ENCODE data around the gene RANBP17.

The RANBP17 gene

DNA sequence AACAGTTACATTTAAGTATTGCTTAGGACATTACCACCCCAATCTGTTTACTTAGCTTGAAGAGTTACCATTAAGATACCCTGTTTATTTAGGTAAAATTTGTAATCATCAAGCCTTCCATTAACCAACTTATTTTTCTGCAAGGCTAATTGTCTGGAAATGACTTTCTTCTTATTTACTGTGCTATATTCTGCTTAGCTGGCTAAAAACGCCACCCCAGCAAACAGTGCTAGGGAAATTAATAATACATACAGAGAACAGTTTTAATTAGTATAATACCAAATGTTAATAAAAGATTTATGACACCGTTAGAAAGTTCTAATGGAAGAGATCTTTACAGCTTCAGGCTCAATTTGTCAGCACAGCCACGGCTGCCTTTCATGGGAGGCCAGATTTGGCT is 461.2 kb downstream of the RANBP17 start:
- no peak for DNase-seq

DNA sequence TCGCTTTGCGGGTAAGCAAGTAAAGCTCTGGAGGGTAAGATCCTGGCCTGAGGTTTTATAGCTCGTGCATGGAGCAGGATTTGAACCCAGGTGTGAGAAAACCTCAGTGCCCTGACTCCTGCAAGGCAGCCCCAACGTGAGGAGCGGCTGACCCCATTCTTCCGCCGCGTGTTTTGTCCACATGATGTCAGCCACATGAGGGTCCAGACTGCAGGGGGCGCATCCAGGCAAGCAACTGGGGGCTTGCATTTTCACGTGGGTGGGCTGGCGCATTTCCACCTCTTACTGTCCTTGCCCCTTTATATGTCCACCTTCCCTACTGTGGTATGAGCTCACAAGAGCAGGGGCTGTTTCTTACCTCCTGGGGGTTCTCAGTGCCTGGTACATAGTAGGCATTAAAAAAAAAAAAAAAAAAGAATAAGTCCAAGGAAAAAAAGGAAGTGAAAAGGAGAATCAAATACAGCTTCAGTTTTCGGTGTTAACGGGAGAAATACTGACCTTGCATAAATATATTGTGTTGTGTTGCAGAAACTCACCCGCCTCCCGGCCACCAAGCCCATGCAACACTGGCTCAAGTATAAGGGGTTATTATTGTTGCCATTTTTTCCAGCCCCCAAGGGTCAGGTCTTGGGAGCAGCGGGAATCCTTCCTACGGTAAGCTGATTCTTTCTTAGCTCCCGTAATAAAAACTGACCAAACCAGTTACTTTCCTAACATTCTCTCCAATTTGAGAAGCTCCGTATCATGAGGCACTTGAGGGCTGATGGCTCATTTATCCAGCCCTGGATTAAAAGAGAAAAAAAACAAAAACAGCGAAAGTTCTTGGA is 462.2 kb downstream of the RANBP17 start:
- DNase-seq: no peak

DNA sequence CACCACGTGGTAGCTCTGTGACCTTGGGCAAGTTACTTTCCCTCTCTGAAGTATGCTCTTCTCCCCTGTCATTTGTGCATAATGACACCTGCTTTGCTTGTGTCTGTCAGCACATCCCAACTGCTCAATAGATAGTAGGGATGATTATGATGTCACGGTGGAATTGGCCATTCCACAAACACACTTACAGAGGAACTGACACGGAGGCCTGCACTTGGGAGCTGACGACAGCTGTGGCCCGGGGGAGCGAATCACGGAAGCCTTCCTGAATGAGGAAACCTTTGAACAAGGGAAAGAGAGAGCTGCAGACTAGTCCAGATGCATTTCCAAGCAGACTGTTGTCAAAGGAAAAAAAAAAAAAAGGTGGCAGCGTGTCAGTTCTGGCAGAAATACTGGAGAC is 468.2 kb downstream of the RANBP17 start:
- no peak for DNase-seq

DNA sequence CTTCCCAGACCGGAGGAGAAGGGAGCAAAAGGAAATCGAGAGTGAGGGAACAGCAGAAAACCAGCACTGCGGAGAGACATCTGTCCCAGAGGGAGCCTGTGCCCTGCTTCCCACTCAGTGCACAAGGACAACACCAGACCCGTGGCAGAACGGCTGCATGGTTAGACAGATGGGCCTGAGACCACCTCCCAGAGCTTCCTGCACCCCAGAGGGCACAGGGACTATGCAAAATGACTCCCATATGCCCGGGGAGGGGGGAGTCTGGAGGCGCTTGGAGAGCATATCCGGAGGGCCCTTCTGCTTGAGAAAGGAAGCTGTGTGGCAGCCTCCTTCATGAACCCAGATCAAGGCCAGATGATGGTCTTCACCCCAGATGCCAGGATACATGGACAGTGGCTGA is 473.8 kb downstream of the RANBP17 start:
- no peak for DNase-seq

DNA sequence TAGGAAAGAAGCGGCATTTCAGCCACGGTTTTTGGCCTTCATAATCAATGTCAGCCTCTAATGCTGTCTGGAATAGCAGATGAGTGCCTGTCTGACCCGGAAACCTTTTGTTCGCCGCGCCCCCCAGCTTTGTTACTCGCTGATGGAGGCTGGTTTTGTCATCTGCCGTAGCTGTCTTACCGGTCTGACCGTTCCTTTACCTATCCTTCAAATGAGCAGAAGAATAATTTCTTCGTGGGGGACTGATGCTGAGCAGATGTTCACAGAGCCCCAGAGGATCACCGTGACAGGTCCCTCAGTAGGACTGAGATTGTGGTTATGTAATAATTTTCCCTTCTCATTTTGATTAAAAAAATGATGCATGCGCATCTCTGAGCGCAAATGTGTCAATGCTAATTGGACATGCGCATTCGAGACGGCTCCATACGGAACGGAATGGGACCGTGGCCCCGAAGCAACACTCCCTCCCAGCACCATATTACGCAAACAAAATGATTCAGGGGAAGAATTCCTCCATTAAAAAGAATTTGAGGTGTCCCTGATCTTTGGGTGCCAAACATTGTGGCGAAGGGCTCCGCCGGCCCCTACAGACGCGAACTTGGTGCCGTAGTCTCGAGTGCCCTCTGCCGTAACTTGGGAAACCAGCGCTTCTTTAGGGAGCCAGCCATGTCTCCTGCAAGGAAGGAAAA is 474.8 kb downstream of the RANBP17 start:
- no peak for DNase-seq

DNA sequence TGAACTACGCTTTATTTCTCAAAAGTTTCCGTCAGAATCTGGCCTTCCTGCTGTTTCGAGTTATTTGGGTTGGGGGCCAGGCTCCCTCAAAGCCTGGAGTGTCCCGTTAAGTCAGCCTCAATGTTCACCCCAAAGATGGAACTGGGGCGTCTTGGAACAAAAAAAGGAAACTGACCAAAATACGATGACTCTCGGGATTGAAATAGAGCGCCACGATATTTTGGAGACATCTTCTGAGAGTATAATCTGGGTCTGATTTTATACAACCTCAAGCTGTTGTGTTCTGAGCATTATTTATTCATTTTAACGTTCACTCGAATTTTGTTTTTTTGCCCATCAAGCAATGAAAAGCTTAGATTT is 475.4 kb downstream of the RANBP17 start:
- no peak for DNase-seq

DNA sequence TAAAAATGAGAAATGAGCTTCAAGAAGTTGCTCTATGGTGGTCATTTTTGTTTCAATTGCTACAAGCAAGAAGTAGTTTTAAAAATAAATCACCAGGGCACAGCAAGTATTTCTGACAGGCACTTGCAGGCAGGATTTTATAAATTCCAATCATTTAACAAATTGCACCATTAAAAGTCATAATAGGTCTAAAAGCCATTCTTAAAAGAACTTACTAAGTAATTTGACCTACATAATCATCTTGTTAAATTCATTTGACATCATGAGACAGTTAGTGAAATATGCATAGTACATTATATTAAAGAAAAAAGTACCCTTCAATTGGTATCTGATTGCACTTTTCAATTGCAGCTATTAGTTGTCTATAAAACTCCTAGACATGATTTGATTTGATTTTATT is 478.2 kb downstream of the RANBP17 start:
- no peak for DNase-seq

DNA sequence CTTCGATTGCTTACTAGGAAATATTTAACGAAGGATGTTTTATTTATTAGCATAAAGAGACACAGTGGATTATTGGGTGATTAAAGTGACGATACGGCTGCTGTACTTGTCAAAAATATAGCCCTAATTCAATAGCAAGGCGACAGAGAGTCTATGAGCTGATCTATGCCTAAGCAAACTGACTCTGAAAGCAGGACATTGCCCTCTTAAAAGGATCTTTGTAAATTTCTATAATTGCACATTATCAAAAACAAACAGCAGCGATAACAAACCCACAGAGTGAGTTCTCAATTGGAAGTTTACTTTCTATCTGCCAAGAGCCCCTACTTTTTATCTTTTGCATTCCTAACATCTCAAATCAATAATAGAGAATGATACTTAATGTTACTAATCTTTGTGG is 478.7 kb downstream of the RANBP17 start:
- no peak for DNase-seq

DNA sequence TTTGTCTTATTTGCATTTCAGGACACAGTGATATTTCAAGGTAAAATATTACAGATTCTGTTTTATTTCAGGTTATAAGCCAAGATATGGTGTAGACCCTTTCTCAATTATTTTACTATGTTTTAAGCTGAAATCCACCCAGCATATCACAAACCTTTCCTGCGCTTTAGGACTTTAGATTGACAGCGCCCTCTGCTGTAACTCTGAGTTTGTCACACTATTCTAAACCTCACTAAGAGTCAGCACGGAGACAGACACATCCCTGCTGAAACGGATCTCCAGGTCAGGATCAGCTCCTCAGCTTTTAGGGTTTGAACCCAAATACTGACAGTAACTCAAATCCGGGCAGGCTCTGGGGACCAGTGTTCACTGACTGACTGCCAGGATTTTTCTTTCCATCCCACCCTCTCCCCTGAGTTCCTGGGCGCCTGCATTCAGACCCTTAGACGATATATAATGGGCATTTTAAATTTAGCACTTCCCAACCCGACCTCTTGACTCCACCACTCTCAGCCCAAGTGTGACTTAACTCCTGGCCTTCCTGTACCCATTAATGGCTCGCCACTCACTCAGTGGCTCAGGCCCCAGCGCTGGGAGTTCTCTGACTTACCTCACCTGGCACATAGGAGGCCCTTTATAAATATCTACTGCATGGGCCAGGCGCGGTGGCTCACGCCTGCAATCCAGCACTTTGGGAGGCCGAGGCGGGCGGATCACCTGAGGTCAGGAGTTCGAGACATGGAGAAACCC is 480.7 kb downstream of the RANBP17 start:
- peak; percentile 21 to 65 for DNase-seq

DNA sequence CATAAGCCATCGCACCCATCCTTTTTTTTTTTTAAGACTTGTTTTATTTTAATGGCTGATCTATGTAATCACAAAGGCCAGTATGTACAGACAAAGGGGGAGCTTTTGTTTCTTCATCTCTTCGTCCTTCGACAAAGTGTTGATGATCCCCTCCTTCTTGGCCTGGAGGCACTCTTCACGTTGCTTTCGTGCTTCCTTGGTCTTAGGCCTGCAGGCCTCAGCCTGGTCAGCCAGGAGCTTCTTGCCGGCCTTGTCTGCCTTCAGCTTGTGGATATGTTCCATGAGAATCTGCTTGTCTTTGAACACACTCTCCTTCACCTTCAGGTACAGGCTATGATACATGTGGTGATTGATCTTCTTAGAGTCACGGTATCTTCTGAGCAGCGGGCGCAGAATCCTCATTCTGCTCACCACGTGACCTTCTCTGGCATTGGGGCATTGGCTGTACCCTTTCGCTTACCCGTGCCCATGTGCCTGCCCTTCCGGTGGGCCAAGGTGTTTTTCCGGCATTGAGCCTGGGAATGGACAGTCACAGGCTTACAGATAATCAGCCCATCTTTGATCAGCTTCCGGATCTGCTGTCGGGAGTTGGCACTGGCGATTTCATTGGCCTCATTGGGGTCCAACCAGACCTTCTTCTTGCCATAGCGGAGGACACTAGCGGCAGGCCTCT is 483.3 kb downstream of the RANBP17 start:
- DNase-seq: no peak
